Stimulated activated CD4-positive, alpha-beta T cell treated with anti-CD3 and anti-CD28 coated beads, TNF-alpha, amount 100 ng/mL, for 1 hour (primary cell): ENCODE measurements around the gene TFCP2L1.
"Not testable (repeated sequence)": the region's sequence is repeated elsewhere in the genome, so short reads cannot be mapped to it uniquely, and the experiment has no call there.

Experiments
- DNase-seq, 3 donors: peaks; one replicate each; pipeline ENCODE4 v3.0.0-alpha.2; 2020; ENCODE audit warnings: low read depth in 3 of 3, low spot score in 1 of 3

Gene TFCP2L1

GRCh38 chr2:121227381-121228144, 57.4 kb downstream of the TFCP2L1 start:
- not testable (repeated sequence) for DNase-seq

GRCh38 chr2:121225681-121226080, 59.3 kb downstream of the TFCP2L1 start:
- DNase-seq = not testable (repeated sequence)

GRCh38 chr2:121220995-121221394, 64.0 kb downstream of the TFCP2L1 start:
- no peak for DNase-seq

- no peak for DNase-seq
Observed at GRCh38 chr2:121219866-121220265, 65.1 kb downstream of the TFCP2L1 start.

- no peak for DNase-seq
Observed at GRCh38 chr2:121218386-121218938, 66.5 kb downstream of the TFCP2L1 start.

- DNase-seq = no peak
Observed at GRCh38 chr2:121217627-121218026, 67.4 kb downstream of the TFCP2L1 start.

- no peak for DNase-seq
Observed at GRCh38 chr2:121214296-121214695, 70.7 kb downstream of the TFCP2L1 start.

- no peak for DNase-seq
Observed at GRCh38 chr2:121213386-121213785, 71.6 kb downstream of the TFCP2L1 start.

- no peak for DNase-seq
Observed at GRCh38 chr2:121212661-121213325, 72.2 kb downstream of the TFCP2L1 start.

- no peak for DNase-seq
Observed at GRCh38 chr2:121211689-121212151, 73.3 kb downstream of the TFCP2L1 start.

- DNase-seq = no peak
Observed at GRCh38 chr2:121211251-121211650, 73.8 kb downstream of the TFCP2L1 start.

- no peak for DNase-seq
Observed at GRCh38 chr2:121210691-121211090, 74.3 kb downstream of the TFCP2L1 start.

GRCh38 chr2:121209014-121209610, 75.9 kb downstream of the TFCP2L1 start:
- no peak for DNase-seq

GRCh38 chr2:121207494-121207893, 77.5 kb downstream of the TFCP2L1 start:
- DNase-seq = no peak

GRCh38 chr2:121205321-121205942, 79.6 kb downstream of the TFCP2L1 start:
- DNase-seq = no peak

GRCh38 chr2:121203591-121204249, 81.3 kb downstream of the TFCP2L1 start:
- no peak for DNase-seq

GRCh38 chr2:121202541-121203310, 82.3 kb downstream of the TFCP2L1 start:
- DNase-seq = no peak

GRCh38 chr2:121201796-121202195, 83.2 kb downstream of the TFCP2L1 start:
- no peak for DNase-seq

- no peak for DNase-seq
Observed at GRCh38 chr2:121200419-121201315, 84.3 kb downstream of the TFCP2L1 start.
